GM12891 (cell line): Measurements from ENCODE around the gene ZMYND12.

Experiments
- POLR2A ChIP-seq: IDR thresholded peaks from 2 replicates; pipeline ENCODE4 v1.6.1; 2011; ENCODE audit warnings: low read depth, low read length, control low read depth
- POLR2AphosphoS5 ChIP-seq: IDR thresholded peaks from 2 replicates; pipeline ENCODE4 v1.6.1; 2011; ENCODE audit warnings: low read depth, low read length, control low read depth
- POU2F2 ChIP-seq: IDR thresholded peaks from 2 replicates; pipeline ENCODE4 v1.6.1; 2011; ENCODE audit warnings: low read depth, mild to moderate bottlenecking, control low read depth, low read length, moderate library complexity
- SPI1 ChIP-seq: IDR thresholded peaks from 2 replicates; pipeline ENCODE4 v1.6.1; 2011; ENCODE audit warnings: low read depth, low read length, control low read depth
- TAF1 ChIP-seq: IDR thresholded peaks from 2 replicates; pipeline ENCODE4 v1.6.1; 2011; ENCODE audit warnings: low read depth, low read length, control low read depth

GRCh38 chr1:42456754-42457089 lies 900 bp upstream of the ZMYND12 start:
- TF ChIP-seq POLR2AphosphoS5 (no peak; the same call in 1 of the 2 replicates), POLR2A (peak; percentile 53; the same call in 1 of the 2 replicates), TAF1 (no peak; the same call in 1 of the 2 replicates), SPI1 (peak; percentile 69), POU2F2 (no peak; the same call in 1 of the 2 replicates)
